C4-2B (cell line): ENCODE measurements around the gene CNTNAP1.
"Not testable (repeated sequence)": the region's sequence is repeated elsewhere in the genome, so short reads cannot be mapped to it uniquely, and the experiment has no call there.

Source experiments
- ZFX ChIP-seq: fragments of 450-650 bp; IDR thresholded peaks from 2 replicates; pipeline ENCODE4 v1.6.1; 2017
- TF ChIP-seq, protein P1 (sequence below): fragments of 450-650 bp; conservative IDR thresholded peaks from 2 replicates; pipeline ENCODE4 v1.5.1; 2017; ENCODE audit warnings: mild to moderate bottlenecking

- TF ChIP-seq, protein P1, sequence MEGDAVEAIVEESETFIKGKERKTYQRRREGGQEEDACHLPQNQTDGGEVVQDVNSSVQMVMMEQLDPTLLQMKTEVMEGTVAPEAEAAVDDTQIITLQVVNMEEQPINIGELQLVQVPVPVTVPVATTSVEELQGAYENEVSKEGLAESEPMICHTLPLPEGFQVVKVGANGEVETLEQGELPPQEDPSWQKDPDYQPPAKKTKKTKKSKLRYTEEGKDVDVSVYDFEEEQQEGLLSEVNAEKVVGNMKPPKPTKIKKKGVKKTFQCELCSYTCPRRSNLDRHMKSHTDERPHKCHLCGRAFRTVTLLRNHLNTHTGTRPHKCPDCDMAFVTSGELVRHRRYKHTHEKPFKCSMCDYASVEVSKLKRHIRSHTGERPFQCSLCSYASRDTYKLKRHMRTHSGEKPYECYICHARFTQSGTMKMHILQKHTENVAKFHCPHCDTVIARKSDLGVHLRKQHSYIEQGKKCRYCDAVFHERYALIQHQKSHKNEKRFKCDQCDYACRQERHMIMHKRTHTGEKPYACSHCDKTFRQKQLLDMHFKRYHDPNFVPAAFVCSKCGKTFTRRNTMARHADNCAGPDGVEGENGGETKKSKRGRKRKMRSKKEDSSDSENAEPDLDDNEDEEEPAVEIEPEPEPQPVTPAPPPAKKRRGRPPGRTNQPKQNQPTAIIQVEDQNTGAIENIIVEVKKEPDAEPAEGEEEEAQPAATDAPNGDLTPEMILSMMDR: not testable (repeated sequence)
- TF ChIP-seq ZFX: not testable (repeated sequence)
Measured at GRCh38 chr17:42666126-42666525, 16.2 kb upstream of the CNTNAP1 start.
